ENCODE measurements around the gene FAM167B.

DNA sequence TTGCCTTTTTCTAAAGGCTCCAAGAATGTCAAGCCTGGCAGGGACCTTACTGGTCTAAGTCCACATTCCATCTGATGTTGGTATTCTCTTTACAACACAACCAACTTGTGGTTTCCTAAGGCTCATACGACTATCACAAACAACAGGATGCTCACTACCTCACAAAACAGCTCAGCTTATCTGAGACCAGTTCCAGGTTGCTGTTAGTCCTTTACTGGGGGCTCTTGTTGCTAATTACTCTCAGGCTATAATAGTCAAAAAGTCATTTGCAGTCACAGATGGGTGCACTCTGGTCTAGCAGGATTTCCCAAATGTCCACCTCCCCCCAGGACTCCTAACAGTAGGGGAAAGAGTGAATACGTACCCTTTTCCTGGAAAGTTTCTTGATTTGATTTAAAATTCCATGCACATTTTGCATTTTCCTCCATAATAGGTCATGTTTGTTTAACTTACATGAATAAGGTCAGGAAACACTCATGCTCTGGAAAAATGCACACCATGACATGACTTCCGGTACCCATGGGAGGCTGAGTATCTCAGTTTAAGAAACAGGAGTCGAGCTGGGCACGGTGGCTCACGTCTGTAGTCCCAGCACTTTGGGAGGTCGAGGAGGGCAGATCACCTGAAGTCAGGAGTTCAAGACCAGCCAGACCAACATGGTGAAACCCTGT is 20.0 kb downstream of the FAM167B start:
- TF ChIP-seq POLR2A (IDR thresholded peaks at IDR 0.05), result no peak
- TF ChIP-seq, protein P1, sequence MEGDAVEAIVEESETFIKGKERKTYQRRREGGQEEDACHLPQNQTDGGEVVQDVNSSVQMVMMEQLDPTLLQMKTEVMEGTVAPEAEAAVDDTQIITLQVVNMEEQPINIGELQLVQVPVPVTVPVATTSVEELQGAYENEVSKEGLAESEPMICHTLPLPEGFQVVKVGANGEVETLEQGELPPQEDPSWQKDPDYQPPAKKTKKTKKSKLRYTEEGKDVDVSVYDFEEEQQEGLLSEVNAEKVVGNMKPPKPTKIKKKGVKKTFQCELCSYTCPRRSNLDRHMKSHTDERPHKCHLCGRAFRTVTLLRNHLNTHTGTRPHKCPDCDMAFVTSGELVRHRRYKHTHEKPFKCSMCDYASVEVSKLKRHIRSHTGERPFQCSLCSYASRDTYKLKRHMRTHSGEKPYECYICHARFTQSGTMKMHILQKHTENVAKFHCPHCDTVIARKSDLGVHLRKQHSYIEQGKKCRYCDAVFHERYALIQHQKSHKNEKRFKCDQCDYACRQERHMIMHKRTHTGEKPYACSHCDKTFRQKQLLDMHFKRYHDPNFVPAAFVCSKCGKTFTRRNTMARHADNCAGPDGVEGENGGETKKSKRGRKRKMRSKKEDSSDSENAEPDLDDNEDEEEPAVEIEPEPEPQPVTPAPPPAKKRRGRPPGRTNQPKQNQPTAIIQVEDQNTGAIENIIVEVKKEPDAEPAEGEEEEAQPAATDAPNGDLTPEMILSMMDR (IDR thresholded peaks at IDR 0.05), result no peak

All from body of pancreas (tissue), 4 donors.